HG03139 (cell line): ENCODE results near the gene TBC1D4.

ENCODE experiments used
- ATAC-seq: cut with Tn5 transposase; IDR thresholded peaks from one replicate; pipeline ENCODE4 v1.9.1; 2021; ENCODE audit not compliant: unreplicated experiment

TBC1D4 gene

GRCh38 chr13:75482070-75482819 lies at the start of gene TBC1D4:
Gene TBC1D4, minus strand, starts transcription at chr13:75482169. Its CDS starts 402 bp downstream, at chr13:75481767.
- ATAC-seq = peak; percentile 73

GRCh38 chr13:75530549-75530961 lies 48.6 kb upstream of the TBC1D4 start:
- ATAC-seq = no peak

- ATAC-seq = no peak
Observed at GRCh38 chr13:75521956-75522355, 40.0 kb upstream of the TBC1D4 start.

GRCh38 chr13:75518439-75519088 lies 36.6 kb upstream of the TBC1D4 start:
- ATAC-seq = no peak

GRCh38 chr13:75514080-75514995 lies 32.4 kb upstream of the TBC1D4 start:
- no peak for ATAC-seq

- no peak for ATAC-seq
Observed at GRCh38 chr13:75513271-75513670, 31.3 kb upstream of the TBC1D4 start.

- ATAC-seq = peak; percentile 88
Observed at GRCh38 chr13:75512253-75512652, 30.3 kb upstream of the TBC1D4 start.

GRCh38 chr13:75511051-75511625 lies 29.2 kb upstream of the TBC1D4 start:
- no peak for ATAC-seq

GRCh38 chr13:75508002-75508548 lies 26.1 kb upstream of the TBC1D4 start:
- ATAC-seq = no peak

- ATAC-seq = no peak
Observed at GRCh38 chr13:75507027-75508001, 25.3 kb upstream of the TBC1D4 start.

GRCh38 chr13:75506018-75506417 lies 24.0 kb upstream of the TBC1D4 start:
- no peak for ATAC-seq

- no peak for ATAC-seq
Observed at GRCh38 chr13:75505327-75505726, 23.4 kb upstream of the TBC1D4 start.

- no peak for ATAC-seq
Observed at GRCh38 chr13:75495938-75496337, 14.0 kb upstream of the TBC1D4 start.

- ATAC-seq = no peak
Observed at GRCh38 chr13:75494491-75494890, 12.5 kb upstream of the TBC1D4 start.

GRCh38 chr13:75493156-75493555 lies 11.2 kb upstream of the TBC1D4 start:
- ATAC-seq = no peak

- no peak for ATAC-seq
Observed at GRCh38 chr13:75492389-75492788, 10.4 kb upstream of the TBC1D4 start.

GRCh38 chr13:75491376-75491775 lies 9.4 kb upstream of the TBC1D4 start:
- ATAC-seq = no peak

- ATAC-seq = peak; percentile 79
Observed at GRCh38 chr13:75489502-75490263, 7.7 kb upstream of the TBC1D4 start.
